DOHH2 (cell line): ENCODE results near the gene SEMA5A.

Experiments used
- H3F3A ChIP-seq: fragments of 200-600 bp; sonication (generic), shearing (Covaris generic); 2 replicates; pipeline ENCODE4 v1.6.0; 2016; ENCODE audit warnings: antibody characterized with exemption, mild to moderate bottlenecking; ENCODE audit not compliant: control insufficient read depth, insufficient read depth
- H3K27ac ChIP-seq: fragments of 200-600 bp; sonication (generic); 2 replicates; pipeline ENCODE4 v1.5.1; 2014; ENCODE audit warnings: low read depth, mild to moderate bottlenecking, low read length, moderate library complexity
- H3K27me3 ChIP-seq: fragments of 200-600 bp; sonication (generic); 2 replicates; pipeline ENCODE4 v1.6.1; 2014; ENCODE audit warnings: mild to moderate bottlenecking, low read length, mixed read lengths; ENCODE audit not compliant: control insufficient read depth
- H3K36me3 ChIP-seq: fragments of 200-600 bp; sonication (generic); 2 replicates; pipeline ENCODE4 v1.6.1; 2014; ENCODE audit warnings: mild to moderate bottlenecking, low read length, moderate library complexity, mixed read lengths; ENCODE audit not compliant: control insufficient read depth
- H3K4me1 ChIP-seq: fragments of 200-600 bp; sonication (generic); 2 replicates; pipeline ENCODE4 v1.6.1; 2014; ENCODE audit warnings: mild to moderate bottlenecking, low read length, mixed read lengths; ENCODE audit not compliant: control insufficient read depth
- H3K4me2 ChIP-seq: fragments of 200-600 bp; sonication (generic); 2 replicates; pipeline ENCODE4 v1.6.0; 2014; ENCODE audit warnings: mild to moderate bottlenecking, low read length, moderate library complexity
- H3K4me3 ChIP-seq: fragments of 200-600 bp; sonication (generic); 2 replicates; pipeline ENCODE4 v1.5.1; 2014; ENCODE audit warnings: mild to moderate bottlenecking, low read length, mixed read lengths
- H3K79me2 ChIP-seq: fragments of 200-600 bp; sonication (generic); 2 replicates; pipeline ENCODE4 v1.6.1; 2014; ENCODE audit warnings: mild to moderate bottlenecking, low read length, mixed read lengths; ENCODE audit not compliant: control insufficient read depth
- H3K9me2 ChIP-seq: fragments of 200-600 bp; sonication (generic); replicated peaks from 2 replicates; pipeline ENCODE4 v1.6.1; 2014; ENCODE audit warnings: mild to moderate bottlenecking, low read length, mixed read lengths; ENCODE audit not compliant: control insufficient read depth
- H3K9me3 ChIP-seq: fragments of 200-600 bp; sonication (generic); 2 replicates; pipeline ENCODE4 v1.6.1; 2014; ENCODE audit warnings: antibody characterized with exemption, low read length, mixed read lengths; ENCODE audit not compliant: control insufficient read depth, insufficient read depth
- H4K20me1 ChIP-seq: fragments of 200-600 bp; sonication (generic); 2 replicates; pipeline ENCODE4 v1.6.0; 2014; ENCODE audit warnings: low read depth, mild to moderate bottlenecking, antibody characterized with exemption, low read length, moderate library complexity; ENCODE audit not compliant: control insufficient read depth, insufficient read depth
- EZH2phosphoT487 ChIP-seq: fragments of 200-600 bp; sonication (generic); IDR thresholded peaks from 2 replicates; pipeline ENCODE4 v1.6.1; 2017; ENCODE audit warnings: borderline replicate concordance, mild to moderate bottlenecking, antibody characterized with exemption, low read length, moderate library complexity, mixed read lengths
- TF ChIP-seq, protein P1 (sequence below): fragments of 200-600 bp; sonication (generic); IDR thresholded peaks from one replicate; pipeline ENCODE4 v1.5.1; 2014; ENCODE audit warnings: antibody characterized with exemption, mild to moderate bottlenecking, low read depth, low read length; ENCODE audit not compliant: poor library complexity, severe bottlenecking

The SEMA5A gene

GRCh38 chr5:9121597-9121996 is 424.3 kb downstream of the SEMA5A start:
- H3K79me2 ChIP-seq: no peaks in the 10 kb centered on the region
- no peaks in the 10 kb centered on the region for H3F3A ChIP-seq
- no peaks in the 10 kb centered on the region for H3K9me2 ChIP-seq
- H3K27me3 ChIP-seq: no peaks in the 10 kb centered on the region
- no peak overlapping the region for H3K4me3 ChIP-seq
- H3K36me3 ChIP-seq: no peaks in the 10 kb centered on the region
- no peak overlapping the region for H3K27ac ChIP-seq
- no peak overlapping the region for H3K4me2 ChIP-seq
- no peaks in the 10 kb centered on the region for H3K4me1 ChIP-seq
- TF ChIP-seq EZH2phosphoT487: no peak
- TF ChIP-seq, protein P1, sequence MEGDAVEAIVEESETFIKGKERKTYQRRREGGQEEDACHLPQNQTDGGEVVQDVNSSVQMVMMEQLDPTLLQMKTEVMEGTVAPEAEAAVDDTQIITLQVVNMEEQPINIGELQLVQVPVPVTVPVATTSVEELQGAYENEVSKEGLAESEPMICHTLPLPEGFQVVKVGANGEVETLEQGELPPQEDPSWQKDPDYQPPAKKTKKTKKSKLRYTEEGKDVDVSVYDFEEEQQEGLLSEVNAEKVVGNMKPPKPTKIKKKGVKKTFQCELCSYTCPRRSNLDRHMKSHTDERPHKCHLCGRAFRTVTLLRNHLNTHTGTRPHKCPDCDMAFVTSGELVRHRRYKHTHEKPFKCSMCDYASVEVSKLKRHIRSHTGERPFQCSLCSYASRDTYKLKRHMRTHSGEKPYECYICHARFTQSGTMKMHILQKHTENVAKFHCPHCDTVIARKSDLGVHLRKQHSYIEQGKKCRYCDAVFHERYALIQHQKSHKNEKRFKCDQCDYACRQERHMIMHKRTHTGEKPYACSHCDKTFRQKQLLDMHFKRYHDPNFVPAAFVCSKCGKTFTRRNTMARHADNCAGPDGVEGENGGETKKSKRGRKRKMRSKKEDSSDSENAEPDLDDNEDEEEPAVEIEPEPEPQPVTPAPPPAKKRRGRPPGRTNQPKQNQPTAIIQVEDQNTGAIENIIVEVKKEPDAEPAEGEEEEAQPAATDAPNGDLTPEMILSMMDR: no peak
- no peaks in the 10 kb centered on the region for H4K20me1 ChIP-seq
- H3K9me3 ChIP-seq: no peaks in the 10 kb centered on the region

DNA sequence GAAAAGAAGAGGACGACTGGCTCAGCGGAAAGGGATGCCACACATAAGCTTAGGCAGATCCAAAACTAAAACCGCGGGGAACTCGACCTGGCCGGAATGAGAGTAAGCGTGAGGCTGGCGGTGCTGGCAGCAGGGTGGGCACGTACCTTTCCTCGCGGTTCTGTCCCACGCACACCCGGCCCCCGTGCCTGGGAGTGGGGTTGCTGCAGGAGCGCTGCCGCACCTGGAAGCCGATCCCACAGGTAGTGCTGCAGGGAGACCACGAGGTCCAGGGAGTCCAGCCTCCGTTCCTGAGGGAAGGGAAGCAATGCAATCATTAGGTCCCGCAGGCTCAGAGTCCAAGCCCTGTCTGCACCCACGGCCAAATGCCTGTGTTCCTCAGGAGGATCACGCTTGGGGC is 427.0 kb downstream of the SEMA5A start:
- no peak for TF ChIP-seq EZH2phosphoT487
- TF ChIP-seq, protein P1: no peak
- no peaks in the 10 kb centered on the region for H3K4me1 ChIP-seq
- no peaks in the 10 kb centered on the region for H3K79me2 ChIP-seq
- no peaks in the 10 kb centered on the region for H3K27me3 ChIP-seq
- H4K20me1 ChIP-seq: no peaks in the 10 kb centered on the region
- H3F3A ChIP-seq: no peaks in the 10 kb centered on the region
- no peak overlapping the region for H3K4me2 ChIP-seq
- H3K9me3 ChIP-seq: no peaks in the 10 kb centered on the region
- no peaks in the 10 kb centered on the region for H3K9me2 ChIP-seq
- no peaks in the 10 kb centered on the region for H3K36me3 ChIP-seq
- H3K4me3 ChIP-seq: no peak overlapping the region
- H3K27ac ChIP-seq: no peak overlapping the region

- H3K79me2 ChIP-seq: no peaks in the 10 kb centered on the region
- H3K36me3 ChIP-seq: no peaks in the 10 kb centered on the region
- no peak overlapping the region for H3K4me2 ChIP-seq
- no peak overlapping the region for H3K4me3 ChIP-seq
- no peaks in the 10 kb centered on the region for H4K20me1 ChIP-seq
- no peaks in the 10 kb centered on the region for H3F3A ChIP-seq
- no peak overlapping the region for H3K27ac ChIP-seq
- H3K27me3 ChIP-seq: no peaks in the 10 kb centered on the region
- no peaks in the 10 kb centered on the region for H3K9me2 ChIP-seq
- no peaks in the 10 kb centered on the region for H3K4me1 ChIP-seq
- no peak for TF ChIP-seq EZH2phosphoT487
- TF ChIP-seq, protein P1: no peak
- no peaks in the 10 kb centered on the region for H3K9me3 ChIP-seq
These were observed 430.8 kb downstream of the SEMA5A start for GRCh38 chr5:9115093-9115492.
